ENCODE data around the gene TRIM69.
"Not testable (repeated sequence)": the region's sequence is repeated elsewhere in the genome, so short reads cannot be mapped to it uniquely, and the experiment has no call there.

DNA sequence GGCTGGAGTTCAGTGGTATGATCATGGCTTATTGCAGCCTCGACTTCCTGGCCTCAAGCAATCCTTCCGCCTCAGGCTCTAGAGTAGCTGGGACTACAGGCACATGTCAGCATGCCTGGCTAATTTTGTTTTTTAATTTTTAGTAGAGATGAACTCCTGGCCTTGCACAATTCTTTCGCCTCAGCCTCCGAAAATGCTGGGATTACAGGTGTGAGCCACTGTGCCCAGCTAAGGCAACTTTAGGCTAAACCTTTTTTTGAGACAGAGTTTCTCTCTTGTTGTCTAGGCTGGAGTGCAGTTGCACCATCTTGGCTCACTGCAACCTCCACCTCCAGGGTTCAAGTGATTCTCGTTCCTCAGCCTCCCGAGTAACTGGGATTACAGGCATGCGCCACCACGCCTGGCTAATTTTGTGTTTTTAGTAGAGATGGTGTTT lies 16.3 kb upstream of the TRIM69 start:
- TF ChIP-seq, protein P1, sequence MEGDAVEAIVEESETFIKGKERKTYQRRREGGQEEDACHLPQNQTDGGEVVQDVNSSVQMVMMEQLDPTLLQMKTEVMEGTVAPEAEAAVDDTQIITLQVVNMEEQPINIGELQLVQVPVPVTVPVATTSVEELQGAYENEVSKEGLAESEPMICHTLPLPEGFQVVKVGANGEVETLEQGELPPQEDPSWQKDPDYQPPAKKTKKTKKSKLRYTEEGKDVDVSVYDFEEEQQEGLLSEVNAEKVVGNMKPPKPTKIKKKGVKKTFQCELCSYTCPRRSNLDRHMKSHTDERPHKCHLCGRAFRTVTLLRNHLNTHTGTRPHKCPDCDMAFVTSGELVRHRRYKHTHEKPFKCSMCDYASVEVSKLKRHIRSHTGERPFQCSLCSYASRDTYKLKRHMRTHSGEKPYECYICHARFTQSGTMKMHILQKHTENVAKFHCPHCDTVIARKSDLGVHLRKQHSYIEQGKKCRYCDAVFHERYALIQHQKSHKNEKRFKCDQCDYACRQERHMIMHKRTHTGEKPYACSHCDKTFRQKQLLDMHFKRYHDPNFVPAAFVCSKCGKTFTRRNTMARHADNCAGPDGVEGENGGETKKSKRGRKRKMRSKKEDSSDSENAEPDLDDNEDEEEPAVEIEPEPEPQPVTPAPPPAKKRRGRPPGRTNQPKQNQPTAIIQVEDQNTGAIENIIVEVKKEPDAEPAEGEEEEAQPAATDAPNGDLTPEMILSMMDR (IDR thresholded peaks at IDR 0.05; ENCODE audit: insufficient read depth, low read depth, low read length): not testable (repeated sequence)
- not testable (repeated sequence) for TF ChIP-seq EZH2 (IDR thresholded peaks at IDR 0.05; ENCODE audit: insufficient read depth, low read length)

Measured in astrocyte (in vitro differentiated cells and primary cell).